K562 (cell line): ENCODE measurements around the gene LUZP1. TPM values are rescaled to one million over a fixed set of nuclear protein-coding genes. Genes with fewer than 3 reads are reported as not detected.

Experiments used
- ARID2 ChIP-seq: fragments of 450-650 bp; IDR thresholded peaks from 2 replicates; pipeline ENCODE4 v1.6.1; 2017; ENCODE audit warnings: antibody characterized with exemption, mild to moderate bottlenecking
- CTCFL ChIP-seq: IDR thresholded peaks from 2 replicates; pipeline ENCODE4 v1.6.1; 2011; ENCODE audit warnings: borderline replicate concordance, low read depth, mild to moderate bottlenecking, moderate library complexity, low read length; ENCODE audit not compliant: insufficient read depth, poor library complexity, severe bottlenecking
- E4F1 ChIP-seq: fragments of 250-450 bp; sonication (Bioruptor Pico); IDR thresholded peaks from 2 replicates; pipeline ENCODE4 v1.5.0; 2021; ENCODE audit warnings: mild to moderate bottlenecking, borderline replicate concordance
- EP300 ChIP-seq: IDR thresholded peaks from 2 replicates; pipeline ENCODE4 v1.6.1; 2012; ENCODE audit warnings: low read length, improper control_type of control experiment
- EZH2 ChIP-seq: IDR thresholded peaks from 2 replicates; pipeline ENCODE4 v1.6.1; 2012; ENCODE audit warnings: low read depth, mild to moderate bottlenecking, inconsistent platforms, low read length, borderline replicate concordance
- GATA2 ChIP-seq: sonication (generic); formaldehyde crosslinking; IDR thresholded peaks from 2 replicates; pipeline ENCODE4 v1.4.0; 2020; ENCODE audit warnings: mild to moderate bottlenecking, missing genetic modification reagents
- GTF2A2 ChIP-seq: IDR thresholded peaks from 2 replicates; pipeline ENCODE4 v1.6.1; 2016; ENCODE audit warnings: mild to moderate bottlenecking, missing genetic modification characterization, missing compliant biosample characterization
- HNRNPUL1 ChIP-seq: fragments of 200-400 bp; formaldehyde crosslinking; IDR thresholded peaks from 2 replicates; pipeline ENCODE4 v1.6.1; 2017; ENCODE audit warnings: low read length
- KDM1A ChIP-seq, 2 experiments: fragments of 450-650 bp; IDR thresholded peaks; 2 replicates each; pipeline ENCODE4 v1.6.1; 2016; ENCODE audit warnings: mild to moderate bottlenecking in 2 of 2
- NR2C1 ChIP-seq, 2 experiments: fragments of 450-650 bp; IDR thresholded peaks; 2 replicates each; pipeline ENCODE4 v1.6.1; 2017; ENCODE audit warnings: mild to moderate bottlenecking in 2 of 2, antibody characterized with exemption in 1 of 2, inconsistent platforms in 1 of 2, missing compliant biosample characterization in 1 of 2, missing genetic modification characterization in 1 of 2
- NR2C2 ChIP-seq, 2 experiments: fragments of 200-800 bp in 1 of 2; sonication (Bioruptor generic) in 1 of 2; sonication (generic) in 1 of 2; formaldehyde crosslinking in 1 of 2; IDR thresholded peaks; 2 replicates each; pipeline versions ENCODE4 v1.6.1 to v1.8.0; 2016 to 2022; ENCODE audit warnings: mild to moderate bottlenecking in 1 of 2, missing compliant biosample characterization in 1 of 2, missing genetic modification characterization in 1 of 2, missing genetic modification reagents in 1 of 2
- PHB2 ChIP-seq: fragments of 450-650 bp; IDR thresholded peaks from 2 replicates; pipeline ENCODE4 v1.6.1; 2017; ENCODE audit warnings: low read depth
- SIX5 ChIP-seq, 2 experiments: IDR thresholded peaks; 2 replicates each; pipeline ENCODE4 v1.6.1; 2011; ENCODE audit warnings: low read length in 2 of 2, borderline replicate concordance in 1 of 2, low read depth in 1 of 2, mild to moderate bottlenecking in 1 of 2, moderate library complexity in 1 of 2; ENCODE audit not compliant: insufficient read depth in 1 of 2
- STAT5A ChIP-seq: IDR thresholded peaks from 2 replicates; pipeline ENCODE4 v1.6.1; 2012; ENCODE audit warnings: low read length, inconsistent platforms, borderline replicate concordance
- TAF7 ChIP-seq: fragments of 450-650 bp; IDR thresholded peaks from 2 replicates; pipeline ENCODE4 v1.6.1; 2016; ENCODE audit warnings: missing genetic modification characterization, missing compliant biosample characterization
- TCF3 ChIP-seq: sonication (generic); formaldehyde crosslinking; IDR thresholded peaks from 2 replicates; pipeline ENCODE4 v1.4.0; 2020; ENCODE audit warnings: mild to moderate bottlenecking, missing genetic modification reagents
- ZBTB7A ChIP-seq: IDR thresholded peaks from 2 replicates; pipeline ENCODE4 v1.6.1; 2011; ENCODE audit warnings: low read depth, mild to moderate bottlenecking, low read length, moderate library complexity, borderline replicate concordance; ENCODE audit not compliant: control insufficient read depth
- ZNF395 ChIP-seq: fragments of 200-800 bp; sonication (Bioruptor generic); IDR thresholded peaks from 2 replicates; pipeline ENCODE4 v1.6.1; 2017; ENCODE audit warnings: missing genetic modification characterization, missing compliant biosample characterization
- ZNF740 ChIP-seq, 3 experiments: fragments of 200-800 bp in 1 of 3; sonication (Bioruptor generic) in 1 of 3; sonication (generic) in 1 of 3; formaldehyde crosslinking in 1 of 3; IDR thresholded peaks; 2 replicates each; pipeline versions ENCODE4 v1.6.1 to v1.8.0; 2016 to 2022; ENCODE audit warnings: mild to moderate bottlenecking in 2 of 3, missing compliant biosample characterization in 2 of 3, missing genetic modification characterization in 2 of 3, missing genetic modification reagents in 1 of 3
- ZSCAN29 ChIP-seq: fragments of 450-650 bp; IDR thresholded peaks from 2 replicates; pipeline ENCODE4 v1.6.1; 2017
- polyA plus RNA-seq, 8 experiments: library from polyadenylated mRNA; depleted of rRNA in 4 of 8; stranded (reverse) in 5 of 8; unstranded in 3 of 8; fragments of >200 nt; fragmentation: Nextera tagmentation in 2 of 8; fragmentation: Illumina TruSeq in 1 of 8; extraction: Ambion mirVana in 2 of 8; extraction: Trizol in 1 of 8; gene quantifications; 2 replicates each; pipeline versions ENCODE4 v1.2.1 to v1.2.3, GENCODE V29; 2011 to 2014; ENCODE audit warnings: inconsistent platforms in 1 of 8, missing spikeins in 1 of 8
- total RNA-seq, 7 experiments: library from RNA; depleted of rRNA in 6 of 7; stranded (reverse); fragments of >200 nt in 6 of 7; fragmentation: Illumina TruSeq in 2 of 7; extraction: Trizol in 2 of 7; gene quantifications; 2 replicates each; pipeline versions ENCODE4 v1.2.1 to v1.2.3, GENCODE V29; 2011 to 2021; ENCODE audit warnings: low replicate concordance in 1 of 7

LUZP1 gene
- total and polyA plus RNA-seq, 9 of the 15 experiments (the other 6 are each of a cell fraction or from before 2014, with no cell fraction given) = 6.5 to 19.1 (median 12.4) TPM

DNA sequence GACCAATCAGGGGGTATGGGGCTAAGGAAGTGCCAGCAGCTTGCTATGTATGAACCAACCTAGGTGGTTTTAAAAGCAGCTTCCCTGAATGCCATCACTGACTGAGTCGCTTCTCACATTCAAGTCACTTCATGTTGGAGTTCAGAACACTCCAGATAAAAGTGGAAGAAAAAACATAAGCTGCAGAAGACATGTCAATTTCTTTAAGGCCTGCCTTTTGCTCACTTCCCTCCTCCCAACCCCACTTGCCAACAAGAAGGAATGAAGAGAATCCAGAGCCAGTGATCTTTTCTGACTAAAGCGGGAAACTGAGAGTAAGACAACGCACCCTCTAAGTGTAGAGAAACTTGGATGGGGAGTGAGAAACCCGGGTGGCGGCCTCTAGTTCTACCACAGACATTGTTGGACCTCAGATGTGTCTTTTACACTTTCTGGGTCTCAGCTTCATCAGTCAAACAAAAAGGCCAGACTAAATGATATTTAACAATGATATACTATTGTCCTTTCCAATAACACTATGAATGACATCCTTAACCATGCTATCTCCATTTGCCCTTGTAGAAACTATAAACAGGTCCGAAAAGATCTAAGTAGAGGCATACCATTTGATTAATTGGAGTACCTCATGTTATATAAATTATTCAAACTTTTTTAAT, 54.1 kb downstream of the LUZP1 start (continued):
- TF ChIP-seq ZNF740 (CRISPR knock-in tag; IDR thresholded peaks at IDR 0.05) (no peak), ZNF740 (tag; IDR thresholded peaks at IDR 0.05) (0 out of 4 replicates have a peak, but pooled peaks of 1 of the 2 experiments have one; percentile 67), TCF3 (CRISPR knock-in tag) (no peak), STAT5A (no peak), GTF2A2 (tag) (no peak), ARID2 (no peak), ZBTB7A (no peak), HNRNPUL1 (no peak), EP300 (no peak), ZNF395 (0 out of 2 replicates have a peak, but pooled peaks have one; percentile 29), NR2C1 (IDR thresholded peaks at IDR 0.05) (no peak), NR2C1 (tag; IDR thresholded peaks at IDR 0.05) (0 out of 2 replicates have a peak, but pooled peaks have one; percentile 5), KDM1A (IDR thresholded peaks at IDR 0.05) (no peak), E4F1 (CRISPR knock-in tag) (no peak), PHB2 (no peak), TAF7 (no peak), NR2C2 (CRISPR knock-in tag; IDR thresholded peaks at IDR 0.05) (no peak), NR2C2 (tag; IDR thresholded peaks at IDR 0.05) (no peak; the same call in 1 of the 2 replicates), GATA2 (CRISPR knock-in tag) (no peak), ZSCAN29 (no peak), EZH2 (no peak), CTCFL (no peak), SIX5 (IDR thresholded peaks at IDR 0.05; ENCODE audit: borderline replicate concordance in 1 of 2, insufficient read depth in 1 of 2, low read depth in 1 of 2, low read length in 2 of 2) (no peak)
